Erythroblast (primary cell): ENCODE measurements around the gene LIMD2.

ENCODE experiments used
- GATA1 ChIP-seq: IDR thresholded peaks from 2 replicates; pipeline ENCODE4 v1.6.1; 2011; ENCODE audit warnings: low read depth, mild to moderate bottlenecking, control low read depth, low read length, moderate library complexity
- POLR2A ChIP-seq: IDR thresholded peaks from 2 replicates; pipeline ENCODE4 v1.6.1; 2011; ENCODE audit warnings: mild to moderate bottlenecking, low read length

GRCh38 chr17:63665527-63666214 lies 34.3 kb downstream of the LIMD2 start:
- TF ChIP-seq POLR2A (no peak), GATA1 (no peak)
